SU-DHL-6 (cell line): ENCODE results near the gene LTA4H.

ENCODE experiments used
- EZH2phosphoT487 ChIP-seq: fragments of 200-600 bp; sonication (generic), shearing (Covaris generic); conservative IDR thresholded peaks from 2 replicates; pipeline ENCODE4 v1.6.1; 2018; ENCODE audit warnings: mild to moderate bottlenecking, antibody characterized with exemption, low read length, moderate library complexity, mixed read lengths
- TF ChIP-seq, protein P1 (sequence below): fragments of 200-600 bp; sonication (generic); IDR thresholded peaks from one replicate; pipeline ENCODE4 v1.5.1; 2017; ENCODE audit warnings: antibody characterized with exemption, mild to moderate bottlenecking, low read length, moderate library complexity; ENCODE audit not compliant: insufficient read depth, poor library complexity, severe bottlenecking

DNA sequence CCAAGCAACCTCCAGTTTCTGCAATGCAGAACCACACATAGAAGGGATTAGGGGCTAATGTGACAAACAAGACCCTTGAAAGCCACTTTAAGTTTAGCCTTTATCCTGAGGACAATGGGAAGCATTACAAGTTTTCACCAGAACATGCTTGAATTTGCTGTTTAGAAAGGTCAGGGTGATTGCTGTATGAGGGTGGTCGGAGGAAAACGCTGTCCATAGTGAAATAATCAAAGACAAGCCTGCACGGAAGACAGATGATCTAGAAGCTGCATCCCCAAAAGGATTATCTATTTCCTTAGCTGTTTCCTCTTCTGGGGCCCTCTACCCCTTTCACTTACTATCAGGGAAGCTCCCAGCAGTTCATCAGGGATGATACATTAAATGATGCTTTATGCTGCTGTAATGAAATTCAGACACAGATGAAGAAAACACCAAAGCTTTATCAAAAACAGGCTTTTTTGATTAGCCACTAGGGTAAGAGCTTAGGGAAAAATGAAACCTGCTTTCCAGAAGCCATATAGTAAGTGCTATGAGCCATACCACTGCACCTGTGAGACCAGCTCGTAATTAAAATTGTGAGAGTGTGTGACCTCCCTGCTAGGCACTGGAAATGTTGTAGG lies 45.8 kb downstream of the LTA4H start:
- TF ChIP-seq, protein P1, sequence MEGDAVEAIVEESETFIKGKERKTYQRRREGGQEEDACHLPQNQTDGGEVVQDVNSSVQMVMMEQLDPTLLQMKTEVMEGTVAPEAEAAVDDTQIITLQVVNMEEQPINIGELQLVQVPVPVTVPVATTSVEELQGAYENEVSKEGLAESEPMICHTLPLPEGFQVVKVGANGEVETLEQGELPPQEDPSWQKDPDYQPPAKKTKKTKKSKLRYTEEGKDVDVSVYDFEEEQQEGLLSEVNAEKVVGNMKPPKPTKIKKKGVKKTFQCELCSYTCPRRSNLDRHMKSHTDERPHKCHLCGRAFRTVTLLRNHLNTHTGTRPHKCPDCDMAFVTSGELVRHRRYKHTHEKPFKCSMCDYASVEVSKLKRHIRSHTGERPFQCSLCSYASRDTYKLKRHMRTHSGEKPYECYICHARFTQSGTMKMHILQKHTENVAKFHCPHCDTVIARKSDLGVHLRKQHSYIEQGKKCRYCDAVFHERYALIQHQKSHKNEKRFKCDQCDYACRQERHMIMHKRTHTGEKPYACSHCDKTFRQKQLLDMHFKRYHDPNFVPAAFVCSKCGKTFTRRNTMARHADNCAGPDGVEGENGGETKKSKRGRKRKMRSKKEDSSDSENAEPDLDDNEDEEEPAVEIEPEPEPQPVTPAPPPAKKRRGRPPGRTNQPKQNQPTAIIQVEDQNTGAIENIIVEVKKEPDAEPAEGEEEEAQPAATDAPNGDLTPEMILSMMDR = no peak
- no peak for TF ChIP-seq EZH2phosphoT487
